ENCODE data around the gene AGAP1. TPM values are rescaled to one million over a fixed set of nuclear protein-coding genes. Genes with fewer than 3 reads are reported as not detected.
A peak's percentile ranks its signal among the peaks of the same experiment; 100 is the strongest.

Gene AGAP1
- total RNA-seq, 1 donor from 2014 or later = 9.0 TPM

GRCh38 chr2:235572592-235572991, 78.7 kb downstream of the AGAP1 start:
- no peak for DNase-seq

- peak; percentile 15 for DNase-seq
Observed at GRCh38 chr2:235573331-235574221, 79.7 kb downstream of the AGAP1 start.

- DNase-seq = no peak
Observed at GRCh38 chr2:235575431-235575830, 81.6 kb downstream of the AGAP1 start.

GRCh38 chr2:235575904-235576303, 82.1 kb downstream of the AGAP1 start:
- no peak for DNase-seq

GRCh38 chr2:235576337-235576910, 82.6 kb downstream of the AGAP1 start:
- no peak for DNase-seq

- no peak for DNase-seq
Observed at GRCh38 chr2:235577404-235578330, 83.8 kb downstream of the AGAP1 start.

GRCh38 chr2:235579128-235579527, 85.3 kb downstream of the AGAP1 start:
- no peak for DNase-seq

GRCh38 chr2:235580426-235581157, 86.7 kb downstream of the AGAP1 start:
- no peak for DNase-seq

GRCh38 chr2:235582081-235582686, 88.3 kb downstream of the AGAP1 start:
- no peak for DNase-seq

- DNase-seq = no peak
Observed at GRCh38 chr2:235582729-235583128, 88.9 kb downstream of the AGAP1 start.

- DNase-seq = no peak
Observed at GRCh38 chr2:235583144-235583543, 89.3 kb downstream of the AGAP1 start.

- no peak for DNase-seq
Observed at GRCh38 chr2:235583925-235584637, 90.2 kb downstream of the AGAP1 start.

- DNase-seq = no peak
Observed at GRCh38 chr2:235584638-235585007, 90.8 kb downstream of the AGAP1 start.

GRCh38 chr2:235587202-235587601, 93.4 kb downstream of the AGAP1 start:
- no peak for DNase-seq

- DNase-seq = no peak
Observed at GRCh38 chr2:235588750-235589149, 94.9 kb downstream of the AGAP1 start.

GRCh38 chr2:235591231-235591730, 97.4 kb downstream of the AGAP1 start:
- no peak for DNase-seq

GRCh38 chr2:235591921-235592320, 98.1 kb downstream of the AGAP1 start:
- no peak for DNase-seq

GRCh38 chr2:235592430-235592829, 98.6 kb downstream of the AGAP1 start:
- DNase-seq = no peak

- no peak for DNase-seq
Observed at GRCh38 chr2:235592836-235593235, 99.0 kb downstream of the AGAP1 start.

GRCh38 chr2:235594041-235594440, 100.2 kb downstream of the AGAP1 start:
- DNase-seq = peak; percentile 88

GRCh38 chr2:235594964-235595363, 101.1 kb downstream of the AGAP1 start:
- DNase-seq = no peak
